Natural killer cell (primary cell): ENCODE measurements around the gene EP400. TPM values are rescaled to one million over a fixed set of nuclear protein-coding genes. Genes with fewer than 3 reads are reported as not detected.
"Not testable (repeated sequence)": the region's sequence is repeated elsewhere in the genome, so short reads cannot be mapped to it uniquely, and the experiment has no call there.

ENCODE experiments used
- ATAC-seq, 3 donors: fragments of 150-1000 bp in 2 of 3; fragments of 200-7000 bp in 1 of 3; cut with Tn5 transposase; 1 replicate in 1 of 3; 2 replicates in 2 of 3; pipeline ENCODE4 v1.10.0; 2021; ENCODE audit warnings: mild to moderate bottlenecking in 2 of 3, moderate library complexity in 2 of 3
- DNase-seq, 2 donors: peaks; one replicate each; pipeline versions ENCODE4 v3.0.0 to v3.0.0-alpha.2; 2013 to 2021; ENCODE audit warnings: mixed read lengths in 1 of 2
- H3K27ac ChIP-seq: one replicate; pipeline ENCODE4 v1.5.1; 2013; ENCODE audit warnings: mild to moderate bottlenecking, low read length
- H3K27me3 ChIP-seq: one replicate; pipeline ENCODE4 v1.6.1; 2013; ENCODE audit warnings: low read length; ENCODE audit not compliant: control insufficient read depth, insufficient read depth
- H3K36me3 ChIP-seq: one replicate; pipeline ENCODE4 v1.6.1; 2013; ENCODE audit warnings: low read length; ENCODE audit not compliant: control insufficient read depth, insufficient read depth
- H3K4me1 ChIP-seq: one replicate; pipeline ENCODE4 v1.6.1; 2013; ENCODE audit warnings: low read length; ENCODE audit not compliant: control insufficient read depth, insufficient read depth
- H3K4me3 ChIP-seq: one replicate; pipeline ENCODE4 v1.5.1; 2013; ENCODE audit warnings: low read length
- H3K9me3 ChIP-seq: one replicate; pipeline ENCODE4 v1.6.1; 2013; ENCODE audit warnings: low read length; ENCODE audit not compliant: control insufficient read depth, insufficient read depth
- H3K27ac Mint-ChIP-seq, 2 donors: one replicate each; pipeline ENCODE4 v1.8.0; 2022; ENCODE audit warnings: mild to moderate bottlenecking in 2 of 2, mixed read lengths in 2 of 2, moderate library complexity in 1 of 2
- H3K27me3 Mint-ChIP-seq, 2 donors: one replicate each; pipeline ENCODE4 v1.8.0; 2022; ENCODE audit warnings: low read depth in 2 of 2, mixed read lengths in 2 of 2
- H3K36me3 Mint-ChIP-seq: one replicate; pipeline ENCODE4 v1.8.0; 2022; ENCODE audit warnings: mixed read lengths
- H3K4me1 Mint-ChIP-seq, 2 donors: one replicate each; pipeline ENCODE4 v1.8.0; 2022; ENCODE audit warnings: mixed read lengths in 2 of 2
- H3K4me3 Mint-ChIP-seq: one replicate; pipeline ENCODE4 v1.8.0; 2022; ENCODE audit warnings: mild to moderate bottlenecking, moderate library complexity, mixed read lengths
- H3K9me3 Mint-ChIP-seq, 2 donors: one replicate each; pipeline ENCODE4 v1.8.0; 2022; ENCODE audit warnings: mixed read lengths in 2 of 2
- CTCF ChIP-seq: fragments of 200-600 bp; IDR thresholded peaks from one replicate; pipeline ENCODE4 v1.8.0; 2022; ENCODE audit warnings: antibody characterized with exemption
- WGBS: methylation state at CpG from one replicate; pipeline ENCODE4 v1.1.7; 2013; ENCODE audit warnings: missing lambda C conversion rate; ENCODE audit not compliant: insufficient coverage; 5-methylcytosine and 5-hydroxymethylcytosine counted together
- intact Hi-C: fragments of 100-400 bp; cut with micrococcal nuclease; formaldehyde crosslinking; loops from one replicate; pipeline ENCODE4 v1.14.2; 2022
- total RNA-seq, 4 donors: library from RNA; stranded (reverse); fragments of 120-200 nt in 1 of 4; gene quantifications; one replicate each; pipeline versions ENCODE4 v1.2.3 to v1.2.4, GENCODE V29; 2013 to 2022

EP400 gene
- total RNA-seq, 3 donors from 2014 or later (not counting 1 experiment from before 2014, with no cell fraction given), result 62.8 to 81.1 (median 80.1) TPM

GRCh38 chr12:132044661-132045412 is 95.1 kb downstream of the EP400 start:
- Histone ChIP-seq H3K27me3 (no peaks in the 10 kb centered on the region), H3K4me1 (no peaks in the 10 kb centered on the region), H3K36me3 (peaks cover 63% of the 10 kb centered on the region), H3K9me3 (no peaks in the 10 kb centered on the region), H3K4me3 (no peak overlapping the region), H3K27ac (no peak overlapping the region)
- 98% methylated on average over 29 of the region's 29 CpGs for WGBS
- TF ChIP-seq CTCF, result no peak
- ATAC-seq (no peak), DNase-seq (no peak)
- H3K9me3 Mint-ChIP-seq, result no peaks in the 10 kb centered on the region
- no peak overlapping the region for H3K4me3 Mint-ChIP-seq
- no peaks in the 10 kb centered on the region for H3K27me3 Mint-ChIP-seq
- peaks cover 17% of the 10 kb centered on the region for H3K36me3 Mint-ChIP-seq
- peaks cover 8 to 16% of the 10 kb centered on the region in 2 donors for H3K4me1 Mint-ChIP-seq
- H3K27ac Mint-ChIP-seq, result no peak overlapping the region
- intact Hi-C loops, result no loop called here

GRCh38 chr12:132045751-132046150 is 96.0 kb downstream of the EP400 start:
- Mint-ChIP-seq H3K27me3 (no peaks in the 10 kb centered on the region), H3K4me1 (peaks cover 8 to 12% of the 10 kb centered on the region in 2 donors), H3K9me3 (no peaks in the 10 kb centered on the region), H3K27ac (no peak overlapping the region), H3K4me3 (no peak overlapping the region), H3K36me3 (peaks cover 26% of the 10 kb centered on the region)
- intact Hi-C loops, result no loop called here
- Histone ChIP-seq H3K27me3 (no peaks in the 10 kb centered on the region), H3K9me3 (no peaks in the 10 kb centered on the region), H3K27ac (no peak overlapping the region), H3K4me1 (no peaks in the 10 kb centered on the region), H3K36me3 (peaks cover 71% of the 10 kb centered on the region), H3K4me3 (no peak overlapping the region)
- no peak for DNase-seq
- TF ChIP-seq CTCF, result no peak
- ATAC-seq, result no peak
- 96% methylated on average over 16 of the region's 16 CpGs for WGBS

GRCh38 chr12:132046561-132046960 is 96.8 kb downstream of the EP400 start:
- DNase-seq (no peak), ATAC-seq (no peak)
- peaks cover 32% of the 10 kb centered on the region for H3K36me3 Mint-ChIP-seq
- Histone ChIP-seq H3K27ac (no peak overlapping the region), H3K27me3 (no peaks in the 10 kb centered on the region), H3K9me3 (no peaks in the 10 kb centered on the region), H3K4me1 (no peaks in the 10 kb centered on the region), H3K36me3 (peaks cover 75% of the 10 kb centered on the region), H3K4me3 (no peak overlapping the region)
- H3K4me3 Mint-ChIP-seq, result no peak overlapping the region
- no peaks in the 10 kb centered on the region for H3K9me3 Mint-ChIP-seq
- intact Hi-C loops, result no loop called here
- H3K27ac Mint-ChIP-seq, result no peak overlapping the region
- H3K27me3 Mint-ChIP-seq, result no peaks in the 10 kb centered on the region
- 95% methylated on average over 11 of the region's 11 CpGs for WGBS
- no peak for TF ChIP-seq CTCF
- peaks cover 3 to 5% of the 10 kb centered on the region in 2 donors for H3K4me1 Mint-ChIP-seq

- ATAC-seq, H3K4me3 Mint-ChIP-seq, H3K4me1 ChIP-seq, H3K27me3 ChIP-seq, H3K27ac ChIP-seq, H3K9me3 ChIP-seq, H3K27ac Mint-ChIP-seq, H3K27me3 Mint-ChIP-seq, H3K9me3 Mint-ChIP-seq, H3K4me1 Mint-ChIP-seq, H3K4me3 ChIP-seq, DNase-seq, intact Hi-C loops: not testable (repeated sequence)
- WGBS, result 85% methylated on average over 11 of the region's 11 CpGs
- H3K36me3 ChIP-seq, result peaks cover 82% of the 10 kb centered on the region
- H3K36me3 Mint-ChIP-seq, result peaks cover 32% of the 10 kb centered on the region
These were observed 97.9 kb downstream of the EP400 start for GRCh38 chr12:132047630-132048029.
